Activated CD8-positive, alpha-beta memory T cell treated with anti-CD3 and anti-CD28 coated beads, Interleukin-2, amount 50 U/mL, for 1 hour (primary cell): Measurements from ENCODE around the gene TMEM19.
"Not testable (repeated sequence)": the region's sequence is repeated elsewhere in the genome, so short reads cannot be mapped to it uniquely, and the experiment has no call there.

ENCODE experiments used
- DNase-seq: peaks from one replicate; pipeline ENCODE4 v3.0.0-alpha.2; 2020; ENCODE audit errors: extremely low read depth

TMEM19 gene

GRCh38 chr12:71665090-71665463, 20.8 kb upstream of the TMEM19 start:
- no peak for DNase-seq

GRCh38 chr12:71666259-71666658, 19.6 kb upstream of the TMEM19 start:
- DNase-seq: no peak

GRCh38 chr12:71671311-71671710, 14.6 kb upstream of the TMEM19 start:
- DNase-seq: no peak

GRCh38 chr12:71671816-71672215, 14.1 kb upstream of the TMEM19 start:
- DNase-seq: no peak

GRCh38 chr12:71682466-71682865, 3.4 kb upstream of the TMEM19 start:
- no peak for DNase-seq

- DNase-seq: no peak
These were observed 2.2 kb upstream of the TMEM19 start for GRCh38 chr12:71683633-71684032.

- DNase-seq: no peak
These were observed 1.8 kb upstream of the TMEM19 start for GRCh38 chr12:71684081-71684480.

- no peak for DNase-seq
These were observed 473 bp upstream of the TMEM19 start for GRCh38 chr12:71685312-71685906.

GRCh38 chr12:71686658-71687025, 760 bp downstream of the TMEM19 start:
- DNase-seq: no peak

- not testable (repeated sequence) for DNase-seq
These were observed 1.3 kb downstream of the TMEM19 start for GRCh38 chr12:71687172-71687571.

GRCh38 chr12:71688961-71689570, 3.2 kb downstream of the TMEM19 start:
- DNase-seq: no peak

GRCh38 chr12:71691504-71692129, 5.7 kb downstream of the TMEM19 start:
- no peak for DNase-seq

- no peak for DNase-seq
These were observed 7.2 kb downstream of the TMEM19 start for GRCh38 chr12:71693126-71693525.

- not testable (repeated sequence) for DNase-seq
These were observed 7.8 kb downstream of the TMEM19 start for GRCh38 chr12:71693651-71694050.

GRCh38 chr12:71694099-71694820, 8.4 kb downstream of the TMEM19 start:
- no peak for DNase-seq

- DNase-seq: no peak
These were observed 9.9 kb downstream of the TMEM19 start for GRCh38 chr12:71695782-71696181.

GRCh38 chr12:71702181-71702580, 16.3 kb downstream of the TMEM19 start:
- not testable (repeated sequence) for DNase-seq

- no peak for DNase-seq
These were observed 16.7 kb downstream of the TMEM19 start for GRCh38 chr12:71702590-71702989.

GRCh38 chr12:71703206-71703605, 17.3 kb downstream of the TMEM19 start:
- no peak for DNase-seq

GRCh38 chr12:71704920-71705319, 19.0 kb downstream of the TMEM19 start:
- DNase-seq: no peak

GRCh38 chr12:71708658-71709057, 22.8 kb downstream of the TMEM19 start:
- DNase-seq: no peak

- DNase-seq: no peak
These were observed 24.6 kb downstream of the TMEM19 start for GRCh38 chr12:71710276-71711125.
